Chondrocyte (in vitro differentiated cells): ENCODE measurements around the gene ATOX1. TPM values are rescaled to one million over a fixed set of nuclear protein-coding genes. Genes with fewer than 3 reads are reported as not detected.
A peak's percentile ranks its signal among the peaks of the same experiment; 100 is the strongest.
"Not testable (repeated sequence)": the region's sequence is repeated elsewhere in the genome, so short reads cannot be mapped to it uniquely, and the experiment has no call there.

Source experiments
- DNase-seq: peaks from one replicate; pipeline ENCODE4 v3.0.0; 2021; ENCODE audit warnings: mixed read lengths, low spot score
- H3K27ac Mint-ChIP-seq: one replicate; pipeline ENCODE4 v1.8.0; 2021; ENCODE audit warnings: mild to moderate bottlenecking, moderate library complexity, mixed read lengths; ENCODE audit not compliant: unreplicated experiment
- H3K27me3 Mint-ChIP-seq: 2 replicates; pipeline ENCODE4 v1.8.0; 2021; ENCODE audit warnings: low read depth, mixed read lengths
- H3K36me3 Mint-ChIP-seq: 2 replicates; pipeline ENCODE4 v1.8.0; 2021; ENCODE audit warnings: low read depth, mixed read lengths
- H3K4me1 Mint-ChIP-seq: 2 replicates; pipeline ENCODE4 v1.8.0; 2021; ENCODE audit warnings: low read depth, mild to moderate bottlenecking, mixed read lengths
- H3K4me3 Mint-ChIP-seq: one replicate; pipeline ENCODE4 v1.8.0; 2021; ENCODE audit warnings: mild to moderate bottlenecking, moderate library complexity, mixed read lengths; ENCODE audit not compliant: unreplicated experiment
- H3K9me3 Mint-ChIP-seq: 2 replicates; pipeline ENCODE4 v1.8.0; 2021; ENCODE audit warnings: low read depth, mixed read lengths
- total RNA-seq: library from RNA; stranded (reverse); gene quantifications from 3 replicates; pipeline ENCODE4 v1.2.1, GENCODE V29; 2021
- TF ChIP-seq, protein P1 (sequence below): fragments of 200-600 bp; sonication (generic); IDR thresholded peaks from 2 replicates; pipeline ENCODE4 v1.5.0; 2021; ENCODE audit warnings: antibody characterized with exemption, mild to moderate bottlenecking, moderate library complexity

ATOX1 gene
- total RNA-seq, 1 donor from 2014 or later = 128 TPM

DNA sequence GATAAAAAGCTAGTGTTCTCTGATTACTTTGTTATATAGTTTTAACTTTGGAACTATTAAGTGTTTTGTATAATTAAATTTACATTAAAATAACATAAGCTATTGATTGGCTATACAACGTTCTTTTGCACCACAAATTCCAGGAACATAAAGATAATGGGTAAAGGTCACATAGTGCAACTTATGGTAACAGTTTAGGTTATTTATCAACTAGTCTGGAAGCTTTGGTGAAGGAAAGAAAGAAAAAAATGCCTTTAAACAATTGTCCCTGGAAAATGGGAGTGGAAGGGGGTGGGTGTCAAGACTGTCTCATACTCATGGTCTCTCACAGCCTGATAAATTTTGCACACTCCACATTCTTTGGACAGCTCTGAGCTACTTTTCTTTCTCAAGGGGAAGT lies 54.7 kb downstream of the ATOX1 start:
- Mint-ChIP-seq H3K27me3 (no peaks in the 10 kb centered on the region), H3K4me1 (peaks cover 44% of the 10 kb centered on the region), H3K9me3 (no peaks in the 10 kb centered on the region), H3K4me3 (no peak overlapping the region), H3K27ac (no peak overlapping the region), H3K36me3 (no peaks in the 10 kb centered on the region)
- DNase-seq = no peak
- TF ChIP-seq, protein P1, sequence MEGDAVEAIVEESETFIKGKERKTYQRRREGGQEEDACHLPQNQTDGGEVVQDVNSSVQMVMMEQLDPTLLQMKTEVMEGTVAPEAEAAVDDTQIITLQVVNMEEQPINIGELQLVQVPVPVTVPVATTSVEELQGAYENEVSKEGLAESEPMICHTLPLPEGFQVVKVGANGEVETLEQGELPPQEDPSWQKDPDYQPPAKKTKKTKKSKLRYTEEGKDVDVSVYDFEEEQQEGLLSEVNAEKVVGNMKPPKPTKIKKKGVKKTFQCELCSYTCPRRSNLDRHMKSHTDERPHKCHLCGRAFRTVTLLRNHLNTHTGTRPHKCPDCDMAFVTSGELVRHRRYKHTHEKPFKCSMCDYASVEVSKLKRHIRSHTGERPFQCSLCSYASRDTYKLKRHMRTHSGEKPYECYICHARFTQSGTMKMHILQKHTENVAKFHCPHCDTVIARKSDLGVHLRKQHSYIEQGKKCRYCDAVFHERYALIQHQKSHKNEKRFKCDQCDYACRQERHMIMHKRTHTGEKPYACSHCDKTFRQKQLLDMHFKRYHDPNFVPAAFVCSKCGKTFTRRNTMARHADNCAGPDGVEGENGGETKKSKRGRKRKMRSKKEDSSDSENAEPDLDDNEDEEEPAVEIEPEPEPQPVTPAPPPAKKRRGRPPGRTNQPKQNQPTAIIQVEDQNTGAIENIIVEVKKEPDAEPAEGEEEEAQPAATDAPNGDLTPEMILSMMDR = no peak

DNA sequence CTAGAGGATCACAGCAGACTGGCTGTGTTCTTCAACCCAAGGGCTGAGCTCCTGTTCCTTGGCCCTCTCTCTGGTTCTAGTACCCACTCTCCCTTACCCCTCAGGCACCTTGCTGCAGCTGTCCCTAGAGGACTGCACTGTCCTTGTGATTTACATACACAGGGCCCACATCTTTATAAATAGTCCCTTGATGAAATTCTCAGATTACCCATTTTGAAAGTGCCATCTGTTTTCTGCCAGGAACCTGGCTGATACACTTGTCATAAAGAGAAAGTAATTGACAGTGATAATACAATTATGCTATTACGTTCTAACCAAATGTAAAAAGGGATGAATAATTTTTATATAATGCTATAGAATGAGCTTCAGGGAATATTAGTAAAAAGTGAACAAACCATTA lies 55.2 kb downstream of the ATOX1 start:
- no peaks in the 10 kb centered on the region for H3K27me3 Mint-ChIP-seq
- H3K4me1 Mint-ChIP-seq = peaks cover 46% of the 10 kb centered on the region
- no peak overlapping the region for H3K4me3 Mint-ChIP-seq
- TF ChIP-seq, protein P1 = no peak
- H3K36me3 Mint-ChIP-seq = no peaks in the 10 kb centered on the region
- no peak for DNase-seq
- no peak overlapping the region for H3K27ac Mint-ChIP-seq
- no peaks in the 10 kb centered on the region for H3K9me3 Mint-ChIP-seq

DNA sequence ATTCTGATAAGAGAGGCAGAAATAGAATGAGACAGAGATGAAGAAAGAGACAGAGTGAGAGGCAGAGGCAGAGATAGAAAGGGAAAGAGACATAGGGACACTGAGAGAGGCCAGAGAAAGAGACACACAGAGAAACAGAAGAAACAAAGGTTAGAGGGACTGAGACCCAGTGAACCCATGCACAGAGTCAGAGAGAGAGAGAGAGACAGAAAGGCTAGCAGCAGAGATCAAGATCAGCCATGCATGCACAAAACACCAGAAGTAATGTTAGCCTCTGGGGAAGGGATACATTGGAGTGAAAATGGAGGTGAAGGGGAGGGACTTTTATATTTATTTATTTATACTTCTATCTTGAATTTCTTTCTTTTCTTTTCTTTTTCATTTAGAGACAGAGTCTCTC lies 57.6 kb downstream of the ATOX1 start:
- TF ChIP-seq, protein P1 = no peak
- Mint-ChIP-seq H3K4me1 (peaks cover 59% of the 10 kb centered on the region), H3K27ac (peak overlapping the region; percentile 100), H3K27me3 (no peaks in the 10 kb centered on the region), H3K4me3 (no peak overlapping the region), H3K36me3 (no peaks in the 10 kb centered on the region), H3K9me3 (no peaks in the 10 kb centered on the region)
- DNase-seq = no peak

DNA sequence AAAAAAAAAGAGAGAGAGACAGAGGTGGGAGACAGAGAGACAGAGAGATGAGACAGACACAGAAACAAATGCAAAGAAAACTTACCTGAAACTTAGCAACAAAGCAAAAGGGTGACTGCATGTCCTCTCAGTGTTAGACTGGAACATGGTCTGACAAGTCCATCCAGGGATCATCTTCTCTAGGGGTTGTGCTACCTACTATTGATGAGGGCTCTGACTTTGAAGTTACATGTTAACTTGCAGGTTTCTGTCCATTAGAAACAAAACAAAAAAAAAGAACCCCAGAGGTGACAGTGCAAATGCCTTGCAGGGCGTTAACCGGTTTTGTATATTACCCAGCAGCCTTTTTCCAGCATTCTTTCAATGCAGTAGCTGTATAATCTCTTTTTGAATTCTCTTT lies 58.1 kb downstream of the ATOX1 start:
- TF ChIP-seq, protein P1 = no peak
- Mint-ChIP-seq H3K9me3 (no peaks in the 10 kb centered on the region), H3K36me3 (no peaks in the 10 kb centered on the region), H3K4me1 (peaks cover 64% of the 10 kb centered on the region), H3K4me3 (no peak overlapping the region), H3K27me3 (no peaks in the 10 kb centered on the region), H3K27ac (peak overlapping the region; percentile 100)
- no peak for DNase-seq

DNA sequence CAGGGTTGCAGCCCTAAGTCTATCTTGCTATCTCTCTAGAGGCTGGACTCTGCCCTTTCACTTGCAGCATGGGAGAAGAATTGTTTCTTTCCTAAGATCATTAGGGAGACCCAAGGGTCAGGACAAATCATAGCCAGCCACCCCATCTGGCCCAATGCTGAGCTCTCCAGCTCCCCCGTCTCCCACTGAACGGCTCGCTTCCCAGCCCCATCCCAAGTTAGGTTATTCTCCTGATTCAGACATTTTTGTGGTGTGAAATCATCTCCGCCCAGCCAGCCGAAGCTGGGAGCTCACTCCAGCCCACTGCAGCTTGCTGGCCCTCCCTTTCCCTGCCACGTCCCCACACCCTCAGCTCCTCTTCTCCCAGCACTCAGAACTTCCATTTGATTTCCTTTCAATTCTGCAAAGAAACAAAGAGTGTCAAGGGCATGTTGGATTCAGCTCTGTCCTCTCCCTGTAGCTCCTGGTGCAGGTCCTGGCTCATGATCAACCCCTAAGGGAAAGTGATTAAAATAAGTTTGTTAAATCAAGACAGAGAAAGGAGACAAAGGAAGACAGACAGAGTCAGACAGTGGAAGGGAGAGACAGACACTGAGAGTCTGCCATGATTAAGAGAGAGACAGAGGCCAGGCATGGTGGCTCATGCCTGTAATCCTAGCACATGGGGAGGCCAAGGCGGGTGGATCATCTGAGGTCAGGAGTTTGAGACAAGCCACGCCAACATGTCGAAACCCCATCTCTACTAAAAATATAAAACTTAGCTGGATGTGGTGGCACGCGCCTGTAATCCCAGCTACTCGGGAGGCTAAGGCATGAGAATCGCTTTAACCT lies 59.1 kb downstream of the ATOX1 start:
- peaks cover 68% of the 10 kb centered on the region for H3K4me1 Mint-ChIP-seq
- peak overlapping the region; percentile 17 for H3K4me3 Mint-ChIP-seq
- peak; percentile 96 for DNase-seq
- H3K27me3 Mint-ChIP-seq = no peaks in the 10 kb centered on the region
- H3K36me3 Mint-ChIP-seq = no peaks in the 10 kb centered on the region
- TF ChIP-seq, protein P1 = no peak
- peak overlapping the region; percentile 100 for H3K27ac Mint-ChIP-seq
- no peaks in the 10 kb centered on the region for H3K9me3 Mint-ChIP-seq

DNA sequence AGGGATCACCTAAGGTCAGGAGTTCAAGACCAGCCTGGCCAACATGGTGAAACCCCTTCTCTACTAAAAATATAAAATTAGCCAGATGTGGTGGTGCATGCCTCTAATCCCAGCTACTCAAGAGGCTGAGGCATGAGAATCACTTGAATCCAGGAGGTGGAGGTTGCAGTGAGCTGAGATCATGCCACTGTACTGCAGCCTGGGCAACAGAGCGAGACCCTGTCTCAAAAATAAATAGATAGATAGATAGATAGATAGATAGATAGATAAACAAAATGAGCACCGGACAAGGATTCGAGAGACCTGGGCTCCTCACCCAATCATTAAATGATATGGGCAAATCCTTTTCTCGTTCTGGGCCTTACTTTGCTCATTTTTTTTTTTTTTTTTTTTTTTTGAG lies 60.4 kb downstream of the ATOX1 start:
- peaks cover 68% of the 10 kb centered on the region for H3K4me1 Mint-ChIP-seq
- not testable (repeated sequence) for H3K27me3 Mint-ChIP-seq, DNase-seq, H3K36me3 Mint-ChIP-seq, H3K4me3 Mint-ChIP-seq, H3K9me3 Mint-ChIP-seq
- peak overlapping the region; percentile 100 for H3K27ac Mint-ChIP-seq
